COR-L47 (cell line): ENCODE results near the gene EPB41L3.

Experiments
- DNase-seq: peaks from one replicate; lab custom pipeline; 2025; lab: John Stamatoyannopoulos, UW

Gene EPB41L3

GRCh38 chr18:5543773-5544389, at the start of gene EPB41L3:
Gene EPB41L3 (minus strand): TSS chr18:5543997. CDS start chr18:5489183, 54,814 bp downstream.
- DNase-seq = peak; percentile 55

- DNase-seq = no peak
These were observed 44.7 kb upstream of the EPB41L3 start for GRCh38 chr18:5588529-5588928.

DNA sequence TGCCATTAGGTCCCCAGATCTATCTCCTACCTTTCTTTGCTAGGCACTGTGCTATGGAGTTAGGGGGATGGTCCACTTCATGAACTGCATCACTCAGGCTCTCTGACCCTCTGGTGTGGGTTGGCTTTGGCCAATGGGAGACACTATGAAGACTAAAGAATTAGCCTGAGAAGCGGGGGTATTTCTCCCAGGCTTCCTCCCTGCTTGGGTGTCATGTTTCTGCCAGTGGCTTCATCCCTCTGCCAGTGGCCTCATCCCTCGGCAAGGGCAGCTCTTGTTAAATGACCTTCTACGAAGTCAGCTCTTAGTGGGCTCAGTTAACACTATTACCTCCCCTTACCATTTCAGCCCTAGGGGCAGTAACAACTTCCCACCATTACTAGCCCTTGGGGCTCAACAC, 41.9 kb upstream of the EPB41L3 start:
- no peak for DNase-seq

GRCh38 chr18:5584746-5585417, 41.1 kb upstream of the EPB41L3 start:
- DNase-seq = no peak

- DNase-seq = no peak
These were observed 39.3 kb upstream of the EPB41L3 start for GRCh38 chr18:5582849-5583681.

DNA sequence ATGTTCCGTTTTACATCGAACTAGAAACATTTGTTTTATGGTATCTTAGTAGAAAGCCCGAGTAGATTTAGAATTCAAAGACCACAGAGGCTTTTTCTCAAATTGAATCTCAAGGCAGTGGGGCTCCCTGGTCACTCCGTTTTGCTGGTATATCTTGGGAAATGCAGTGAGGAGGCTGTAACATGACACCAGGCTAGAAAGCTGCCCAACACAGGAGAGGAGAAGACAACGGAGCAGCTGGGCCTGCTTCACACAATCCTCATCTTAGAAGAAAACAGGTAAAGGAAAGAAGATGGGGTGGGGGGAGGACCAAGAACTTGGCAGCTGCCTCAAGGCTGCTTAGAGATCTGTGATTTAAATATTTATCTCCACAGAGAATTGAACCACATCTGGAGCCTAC, 38.3 kb upstream of the EPB41L3 start:
- DNase-seq = no peak

GRCh38 chr18:5574843-5575242, 31.0 kb upstream of the EPB41L3 start:
- no peak for DNase-seq

DNA sequence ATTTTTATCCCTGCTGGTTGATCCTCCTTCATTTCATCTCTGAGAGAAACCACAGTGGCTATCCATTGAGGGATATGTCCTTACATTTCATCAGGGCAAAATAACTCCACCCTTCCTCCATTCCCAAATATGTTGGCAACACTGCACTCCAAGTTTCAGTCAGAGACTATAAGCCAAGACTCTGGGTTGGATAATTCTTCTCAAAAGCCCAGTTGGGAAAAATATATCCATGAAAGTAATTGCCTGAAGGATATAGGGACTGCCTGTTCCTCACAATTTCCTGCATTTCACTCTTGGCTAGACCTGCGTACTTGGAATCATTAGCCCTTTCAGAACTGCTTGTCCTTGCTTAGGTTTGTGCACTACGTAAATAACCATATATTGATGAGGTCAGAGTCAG, 27.9 kb upstream of the EPB41L3 start:
- no peak for DNase-seq

DNA sequence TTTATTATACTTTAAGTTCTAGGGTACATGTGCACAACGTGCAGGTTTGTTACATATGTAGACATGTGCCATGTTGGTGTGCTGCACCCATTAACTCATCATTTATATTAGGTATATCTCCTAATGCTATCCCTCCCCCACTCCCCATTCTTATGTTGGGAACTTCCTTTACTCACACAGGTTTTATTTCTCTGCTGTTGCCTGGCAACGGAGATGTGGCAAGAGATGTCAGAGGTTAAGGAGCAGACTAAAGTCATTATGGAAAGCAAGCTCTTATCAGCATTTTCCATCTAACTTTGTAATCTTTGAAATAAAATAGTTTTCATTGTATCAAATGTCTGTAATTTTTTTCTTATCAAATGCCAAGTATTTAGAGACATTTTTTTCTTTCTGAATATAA, 26.8 kb upstream of the EPB41L3 start:
- DNase-seq = peak; percentile 8

DNA sequence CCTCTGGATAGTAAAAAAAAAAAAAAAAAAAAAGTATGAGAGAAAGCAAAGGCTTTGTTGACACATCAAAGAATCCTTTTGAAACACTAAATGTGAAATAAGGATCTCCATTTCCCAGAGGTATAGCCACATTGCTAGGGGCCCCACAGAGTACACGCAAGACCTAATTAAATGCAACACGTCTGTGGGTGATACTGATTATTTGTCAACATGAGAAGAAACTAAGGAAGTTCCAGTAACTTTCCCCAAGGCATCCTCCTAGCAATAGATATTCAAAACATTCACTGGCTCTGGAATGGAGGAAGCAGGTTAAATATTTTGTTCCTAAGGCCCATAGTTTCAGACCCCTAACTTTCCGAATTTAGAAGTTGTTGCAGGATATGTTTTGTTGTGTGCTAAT, 24.6 kb upstream of the EPB41L3 start:
- DNase-seq = no peak

DNA sequence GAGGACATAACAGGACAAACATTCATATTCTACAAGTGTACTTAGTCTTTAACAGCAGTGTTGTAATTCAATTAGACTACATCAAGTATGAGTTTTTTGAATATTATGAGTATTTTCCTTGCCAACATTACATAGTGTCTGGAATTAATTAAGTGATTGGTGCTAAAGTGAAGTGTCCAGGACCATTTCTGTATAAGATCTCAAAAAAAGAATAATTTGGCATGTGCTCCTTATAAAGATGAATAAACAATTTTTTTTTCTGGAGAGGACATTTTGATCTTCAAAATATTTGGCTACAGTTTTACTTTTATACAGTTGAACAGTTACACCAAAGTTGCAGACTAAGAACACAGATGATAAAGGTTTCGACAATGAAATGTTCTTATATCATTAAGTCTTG, 15.1 kb upstream of the EPB41L3 start:
- DNase-seq = no peak

- no peak for DNase-seq
These were observed 12.6 kb upstream of the EPB41L3 start for GRCh38 chr18:5556310-5556974.

DNA sequence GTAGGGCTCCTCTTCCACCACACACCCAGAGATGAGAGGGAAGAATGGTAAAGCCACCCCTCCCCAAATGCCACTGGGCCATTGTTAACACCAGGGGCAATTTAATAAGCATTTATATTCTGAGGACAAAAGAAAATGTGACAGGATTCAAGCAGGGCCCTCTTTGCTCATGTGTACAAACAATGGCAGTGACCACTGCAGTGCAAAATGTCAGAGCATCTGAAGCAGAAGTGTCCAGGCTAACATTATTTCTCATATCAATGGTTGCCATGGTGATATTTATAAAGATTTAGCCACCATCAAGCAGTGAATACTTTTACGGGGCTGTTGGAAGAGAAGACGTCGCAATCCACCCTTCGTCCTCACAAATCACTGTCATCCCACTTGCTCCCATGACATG, 10.8 kb upstream of the EPB41L3 start:
- no peak for DNase-seq

GRCh38 chr18:5546660-5547059, 2.9 kb upstream of the EPB41L3 start:
- DNase-seq = peak; percentile 29

DNA sequence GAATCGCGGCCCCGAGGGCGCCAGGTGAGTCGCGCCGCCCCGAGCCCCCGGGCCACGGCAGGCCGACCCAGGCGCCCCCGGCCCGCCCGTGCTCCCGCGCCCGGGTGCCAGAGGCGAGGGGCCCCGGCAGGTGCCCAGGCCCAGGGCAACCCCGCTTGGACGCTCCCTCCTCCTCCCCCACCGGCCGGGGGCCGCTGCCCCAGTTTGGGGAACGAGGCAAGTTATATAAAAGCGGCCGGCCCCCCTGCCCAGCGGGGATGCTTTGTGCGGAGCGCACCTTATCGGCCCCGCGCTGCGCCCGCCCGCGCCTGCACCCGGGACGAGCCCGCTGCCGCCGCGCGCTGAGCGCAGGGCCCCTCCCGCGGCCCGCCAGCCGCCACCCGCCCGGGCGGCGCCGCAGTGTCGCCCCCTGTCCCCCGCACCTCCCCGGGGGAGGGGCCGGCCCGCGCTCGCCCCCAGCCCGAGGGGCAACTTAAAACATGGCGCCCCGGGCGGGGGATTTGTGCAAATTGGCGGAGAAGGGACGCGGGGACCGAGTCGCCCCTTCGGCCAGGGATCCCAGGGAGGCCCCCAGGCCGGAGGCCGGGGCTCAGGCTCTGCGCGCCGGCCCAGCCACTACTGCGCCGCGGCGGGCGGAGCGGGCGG, 639 bp downstream of the EPB41L3 start:
- DNase-seq = peak; percentile 56

DNA sequence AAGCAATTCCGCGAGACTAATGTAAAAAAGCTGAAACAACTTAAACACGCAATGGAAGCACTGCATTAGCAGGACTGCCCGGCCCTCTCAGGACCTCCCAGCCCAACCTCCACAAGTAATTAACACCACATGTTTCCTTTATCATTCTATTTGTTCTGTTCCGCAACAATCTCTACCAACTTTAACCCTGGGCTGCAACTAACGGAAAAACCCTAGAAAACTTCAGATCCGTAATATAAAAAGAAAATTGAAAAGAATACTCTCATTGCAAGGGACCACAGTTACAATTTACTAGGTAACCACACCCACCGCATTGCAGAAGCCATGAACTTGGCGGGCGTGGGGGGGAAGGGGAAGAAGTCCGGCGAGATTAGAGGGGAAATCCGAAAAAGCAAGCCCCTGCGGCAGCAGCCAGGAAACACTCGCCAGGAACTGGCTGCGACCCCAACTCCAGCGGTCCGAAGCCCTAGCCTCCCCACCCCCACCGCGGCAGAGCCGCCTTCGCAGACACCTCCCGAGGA, 1.2 kb downstream of the EPB41L3 start:
- no peak for DNase-seq

DNA sequence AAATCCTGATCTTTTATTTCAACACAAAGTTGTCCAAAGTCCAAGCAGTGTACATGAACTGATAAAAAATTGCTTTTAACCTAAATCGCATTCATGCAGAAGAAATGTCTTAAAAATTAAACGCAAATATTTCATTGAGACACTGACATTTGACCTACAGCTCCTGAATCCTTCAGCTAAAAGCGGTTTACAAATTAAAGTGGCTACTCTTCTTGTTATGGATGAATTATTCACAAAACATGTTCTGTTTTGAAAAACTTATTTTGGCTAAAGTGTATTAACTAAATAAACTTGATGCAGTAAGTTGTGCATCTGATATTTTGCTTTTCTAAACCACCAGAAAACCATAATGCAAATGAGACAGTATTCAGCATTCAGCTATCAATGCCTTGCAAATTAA, 2.2 kb downstream of the EPB41L3 start:
- no peak for DNase-seq

- no peak for DNase-seq
These were observed 4.4 kb downstream of the EPB41L3 start for GRCh38 chr18:5539391-5539790.

DNA sequence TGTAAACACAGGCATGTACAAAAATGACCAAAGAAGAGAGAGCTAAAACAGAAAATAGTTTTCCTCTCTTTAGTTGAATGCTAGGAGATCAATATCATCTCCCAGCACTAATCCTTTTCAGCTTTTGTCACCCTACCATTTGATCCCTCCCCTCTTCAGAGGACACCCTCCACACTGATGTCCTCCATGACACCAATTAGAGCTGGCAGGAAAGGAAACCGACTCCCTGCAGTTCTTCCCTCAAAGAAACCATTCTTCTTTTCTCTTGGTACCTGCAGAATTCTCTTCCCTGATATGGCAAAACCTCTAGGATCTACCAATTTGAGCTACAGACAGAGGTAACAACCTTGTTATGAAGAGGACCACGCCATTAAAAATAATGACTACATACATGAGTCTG, 5.3 kb downstream of the EPB41L3 start:
- peak; percentile 11 for DNase-seq

DNA sequence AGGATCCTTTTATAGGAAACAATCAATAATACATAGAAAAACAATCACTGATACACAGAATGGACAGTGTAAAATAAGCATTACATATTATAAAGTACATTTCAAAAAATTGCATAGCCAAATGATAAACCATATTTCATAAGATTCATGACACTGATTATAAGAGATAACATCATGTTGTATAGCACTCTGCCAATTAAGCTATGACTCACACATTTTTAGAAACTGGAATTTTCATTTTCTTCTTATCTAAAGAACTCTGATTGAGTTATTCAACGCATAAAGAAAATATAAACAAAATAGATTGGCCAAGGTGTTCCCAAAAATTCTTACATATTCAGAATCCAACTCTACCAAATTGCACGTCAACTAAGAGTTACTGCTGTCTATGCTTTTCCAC, 5.9 kb downstream of the EPB41L3 start:
- no peak for DNase-seq

DNA sequence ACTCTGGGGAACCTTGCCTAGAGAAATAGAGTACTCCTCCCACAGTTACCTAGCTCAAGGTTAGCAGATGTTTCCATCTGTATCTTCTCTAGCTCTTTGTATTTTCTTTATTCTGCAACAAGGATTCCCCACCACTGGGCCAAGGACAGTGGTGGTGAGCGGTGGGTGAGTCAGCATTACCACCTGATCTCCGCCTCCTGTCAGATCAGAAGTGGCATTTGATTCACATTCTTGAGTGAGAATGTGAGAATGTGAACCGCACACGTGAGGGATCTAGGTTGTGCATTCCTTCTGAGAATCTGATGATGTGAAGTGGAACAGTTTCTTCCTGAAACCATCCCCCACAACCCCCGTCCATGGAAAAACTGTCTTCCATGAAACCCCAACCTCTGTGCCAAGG, 9.0 kb downstream of the EPB41L3 start:
- no peak for DNase-seq

- DNase-seq = no peak
These were observed 11.7 kb downstream of the EPB41L3 start for GRCh38 chr18:5532066-5532465.
